Uterus (tissue), 2 donors: ENCODE data around the gene THEM4.

Source experiments
- CTCF ChIP-seq, 4 experiments: fragments of 200-600 bp in 2 of 4; fragments of 450-650 bp in 2 of 4; sonication (generic) in 2 of 4; IDR thresholded peaks; one replicate each; pipeline ENCODE4 v1.5.1; 2016 to 2019; ENCODE audit warnings: antibody characterized with exemption in 4 of 4, mild to moderate bottlenecking in 2 of 4, moderate library complexity in 1 of 4
- POLR2A ChIP-seq, 2 donors: fragments of 450-650 bp; IDR thresholded peaks; one replicate each; pipeline ENCODE4 v1.6.1; 2016; ENCODE audit warnings: antibody characterized with exemption in 2 of 2, mild to moderate bottlenecking in 1 of 2, moderate library complexity in 1 of 2

GRCh38 chr1:151924691-151925587 is 15.6 kb upstream of the THEM4 start:
- TF ChIP-seq POLR2A (IDR thresholded peaks at IDR 0.05), result no peak
- no peak for TF ChIP-seq CTCF (IDR thresholded peaks at IDR 0.05)
